SW 1271 (cell line): ENCODE measurements around the gene TRAF3IP3.

ENCODE experiments used
- DNase-seq, 2 experiments: peaks; one replicate each; lab custom pipeline; 2025; lab: John Stamatoyannopoulos, UW

The TRAF3IP3 gene

GRCh38 chr1:209755926-209756614 lies at the start of gene TRAF3IP3:
TSS of gene TRAF3IP3 (plus strand) at chr1:209756053. CDS start at chr1:209760040, 3,987 bp downstream.
- DNase-seq: no peak

- no peak for DNase-seq
These were observed 49.2 kb upstream of the TRAF3IP3 start for GRCh38 chr1:209706622-209707021.

- DNase-seq: no peak
These were observed 48.5 kb upstream of the TRAF3IP3 start for GRCh38 chr1:209707308-209707707.

- no peak for DNase-seq
These were observed 47.6 kb upstream of the TRAF3IP3 start for GRCh38 chr1:209708297-209708696.

- DNase-seq: no peak
These were observed 45.8 kb upstream of the TRAF3IP3 start for GRCh38 chr1:209710093-209710492.

GRCh38 chr1:209710847-209711246 lies 45.0 kb upstream of the TRAF3IP3 start:
- no peak for DNase-seq

- no peak for DNase-seq
These were observed 41.5 kb upstream of the TRAF3IP3 start for GRCh38 chr1:209714338-209714737.

GRCh38 chr1:209715314-209715713 lies 40.5 kb upstream of the TRAF3IP3 start:
- no peak for DNase-seq

GRCh38 chr1:209717818-209718217 lies 38.0 kb upstream of the TRAF3IP3 start:
- no peak for DNase-seq

- no peak for DNase-seq
These were observed 35.5 kb upstream of the TRAF3IP3 start for GRCh38 chr1:209720326-209720725.

- no peak for DNase-seq
These were observed 35.0 kb upstream of the TRAF3IP3 start for GRCh38 chr1:209720826-209721225.

- DNase-seq: no peak
These were observed 34.5 kb upstream of the TRAF3IP3 start for GRCh38 chr1:209721323-209721722.

GRCh38 chr1:209723265-209723664 lies 32.6 kb upstream of the TRAF3IP3 start:
- DNase-seq: no peak

GRCh38 chr1:209723756-209724693 lies 31.8 kb upstream of the TRAF3IP3 start:
- DNase-seq: no peak

- no peak for DNase-seq
These were observed 28.6 kb upstream of the TRAF3IP3 start for GRCh38 chr1:209727286-209727685.

GRCh38 chr1:209727785-209728184 lies 28.1 kb upstream of the TRAF3IP3 start:
- DNase-seq: no peak

GRCh38 chr1:209728466-209728865 lies 27.4 kb upstream of the TRAF3IP3 start:
- DNase-seq: no peak

GRCh38 chr1:209729436-209729835 lies 26.4 kb upstream of the TRAF3IP3 start:
- no peak for DNase-seq

- no peak for DNase-seq
These were observed 23.1 kb upstream of the TRAF3IP3 start for GRCh38 chr1:209732725-209733124.

- no peak for DNase-seq
These were observed 22.3 kb upstream of the TRAF3IP3 start for GRCh38 chr1:209733409-209734192.

GRCh38 chr1:209736490-209737117 lies 19.2 kb upstream of the TRAF3IP3 start:
- DNase-seq: no peak

GRCh38 chr1:209737118-209737505 lies 18.7 kb upstream of the TRAF3IP3 start:
- DNase-seq: no peak
